Kidney epithelial cell (primary cell): ENCODE measurements around the gene MED14. TPM values are rescaled to one million over a fixed set of nuclear protein-coding genes. Genes with fewer than 3 reads are reported as not detected.
"Not testable (repeated sequence)": the region's sequence is repeated elsewhere in the genome, so short reads cannot be mapped to it uniquely, and the experiment has no call there.

Experiments
- DNase-seq: peaks from one replicate; pipeline ENCODE4 v3.0.0-alpha.2; 2010; ENCODE audit warnings: low read depth
- H3K27me3 ChIP-seq: 2 replicates; pipeline ENCODE4 v1.6.0; 2011; ENCODE audit warnings: low read length; ENCODE audit not compliant: control insufficient read depth, insufficient read depth
- H3K36me3 ChIP-seq: 2 replicates; pipeline ENCODE4 v1.5.1; 2011; ENCODE audit warnings: low read length; ENCODE audit not compliant: control insufficient read depth, insufficient read depth
- H3K4me3 ChIP-seq: 2 replicates; pipeline ENCODE4 v1.5.1; 2011; ENCODE audit warnings: low read depth, mild to moderate bottlenecking, control low read depth, low read length
- total RNA-seq: library from RNA; depleted of rRNA; stranded (reverse); fragments of >200 nt; gene quantifications from 2 replicates; pipeline ENCODE4 v1.2.3, GENCODE V29; 2015
- TF ChIP-seq, protein P1 (sequence below): IDR thresholded peaks from 2 replicates; pipeline ENCODE4 v1.5.1; 2011; ENCODE audit warnings: mild to moderate bottlenecking, moderate library complexity, low read length, control low read depth, inconsistent platforms; ENCODE audit not compliant: insufficient read depth, poor library complexity, severe bottlenecking

Gene MED14
- total RNA-seq, 1 donor from 2014 or later = 22.1 TPM

DNA sequence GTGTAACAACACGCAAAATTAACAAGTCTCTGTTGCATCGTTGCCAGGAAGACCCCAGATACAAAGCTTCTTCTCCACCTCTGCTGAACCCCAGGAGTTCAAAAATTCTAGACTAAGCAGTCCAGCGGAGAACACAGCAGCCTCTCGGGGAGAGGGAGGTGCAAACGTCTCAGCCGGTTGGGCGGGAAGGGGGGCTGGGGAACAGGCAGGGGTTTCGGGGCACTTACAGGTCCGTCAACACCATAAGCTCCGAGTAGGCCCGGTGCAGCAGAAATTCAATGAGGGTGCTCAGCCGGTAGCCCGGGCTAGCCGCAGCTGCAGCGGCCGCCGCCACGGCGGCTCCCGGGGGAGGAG lies 394 bp downstream of the MED14 start:
- TF ChIP-seq, protein P1, sequence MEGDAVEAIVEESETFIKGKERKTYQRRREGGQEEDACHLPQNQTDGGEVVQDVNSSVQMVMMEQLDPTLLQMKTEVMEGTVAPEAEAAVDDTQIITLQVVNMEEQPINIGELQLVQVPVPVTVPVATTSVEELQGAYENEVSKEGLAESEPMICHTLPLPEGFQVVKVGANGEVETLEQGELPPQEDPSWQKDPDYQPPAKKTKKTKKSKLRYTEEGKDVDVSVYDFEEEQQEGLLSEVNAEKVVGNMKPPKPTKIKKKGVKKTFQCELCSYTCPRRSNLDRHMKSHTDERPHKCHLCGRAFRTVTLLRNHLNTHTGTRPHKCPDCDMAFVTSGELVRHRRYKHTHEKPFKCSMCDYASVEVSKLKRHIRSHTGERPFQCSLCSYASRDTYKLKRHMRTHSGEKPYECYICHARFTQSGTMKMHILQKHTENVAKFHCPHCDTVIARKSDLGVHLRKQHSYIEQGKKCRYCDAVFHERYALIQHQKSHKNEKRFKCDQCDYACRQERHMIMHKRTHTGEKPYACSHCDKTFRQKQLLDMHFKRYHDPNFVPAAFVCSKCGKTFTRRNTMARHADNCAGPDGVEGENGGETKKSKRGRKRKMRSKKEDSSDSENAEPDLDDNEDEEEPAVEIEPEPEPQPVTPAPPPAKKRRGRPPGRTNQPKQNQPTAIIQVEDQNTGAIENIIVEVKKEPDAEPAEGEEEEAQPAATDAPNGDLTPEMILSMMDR = no peak
- peak overlapping the region; percentile 78 for H3K4me3 ChIP-seq
- DNase-seq = no peak
- no peaks in the 10 kb centered on the region for H3K27me3 ChIP-seq
- no peaks in the 10 kb centered on the region for H3K36me3 ChIP-seq

DNA sequence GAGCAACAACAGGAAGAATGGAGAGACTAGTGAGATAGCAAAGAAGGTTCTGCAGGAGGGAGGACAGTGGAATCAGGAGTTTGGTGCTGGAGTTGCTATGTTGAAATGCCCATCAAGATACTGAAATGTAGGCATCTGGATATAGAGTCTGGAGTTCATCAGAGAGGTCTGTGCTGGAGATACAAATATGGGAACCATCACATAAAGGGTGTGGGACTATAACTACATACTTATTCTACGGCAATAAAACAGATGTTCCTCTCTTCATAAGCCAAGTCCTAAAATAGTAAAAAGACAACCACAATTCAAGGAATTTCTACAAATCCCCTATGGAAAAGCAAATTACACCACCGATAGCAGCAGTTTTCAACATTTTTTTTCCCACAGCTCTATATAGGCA lies 1.6 kb downstream of the MED14 start:
- Histone ChIP-seq H3K4me3 (no peak overlapping the region), H3K27me3 (no peaks in the 10 kb centered on the region), H3K36me3 (no peaks in the 10 kb centered on the region)
- no peak for DNase-seq
- TF ChIP-seq, protein P1 = no peak

DNA sequence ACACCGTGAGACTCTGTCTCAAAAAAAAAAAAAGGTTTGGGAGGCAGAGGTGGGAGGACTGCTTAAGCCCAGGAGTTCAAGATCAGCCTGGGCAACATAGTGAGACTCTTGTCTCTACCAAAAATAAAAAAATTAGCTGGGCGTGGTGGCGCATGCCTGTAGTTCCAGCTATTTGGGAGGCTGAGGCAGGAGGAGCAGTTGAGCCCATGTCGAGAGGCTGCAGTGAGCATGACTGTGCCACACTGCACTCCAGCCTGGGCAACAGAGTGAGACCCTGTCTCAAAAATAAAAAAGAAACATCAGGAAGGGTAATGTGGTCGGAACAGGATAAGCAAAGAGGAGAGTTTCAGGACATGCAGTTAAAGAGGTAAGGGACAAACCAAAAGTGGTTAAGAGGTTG lies 2.8 kb downstream of the MED14 start:
- not testable (repeated sequence) for H3K27me3 ChIP-seq, H3K36me3 ChIP-seq, H3K4me3 ChIP-seq, DNase-seq

DNA sequence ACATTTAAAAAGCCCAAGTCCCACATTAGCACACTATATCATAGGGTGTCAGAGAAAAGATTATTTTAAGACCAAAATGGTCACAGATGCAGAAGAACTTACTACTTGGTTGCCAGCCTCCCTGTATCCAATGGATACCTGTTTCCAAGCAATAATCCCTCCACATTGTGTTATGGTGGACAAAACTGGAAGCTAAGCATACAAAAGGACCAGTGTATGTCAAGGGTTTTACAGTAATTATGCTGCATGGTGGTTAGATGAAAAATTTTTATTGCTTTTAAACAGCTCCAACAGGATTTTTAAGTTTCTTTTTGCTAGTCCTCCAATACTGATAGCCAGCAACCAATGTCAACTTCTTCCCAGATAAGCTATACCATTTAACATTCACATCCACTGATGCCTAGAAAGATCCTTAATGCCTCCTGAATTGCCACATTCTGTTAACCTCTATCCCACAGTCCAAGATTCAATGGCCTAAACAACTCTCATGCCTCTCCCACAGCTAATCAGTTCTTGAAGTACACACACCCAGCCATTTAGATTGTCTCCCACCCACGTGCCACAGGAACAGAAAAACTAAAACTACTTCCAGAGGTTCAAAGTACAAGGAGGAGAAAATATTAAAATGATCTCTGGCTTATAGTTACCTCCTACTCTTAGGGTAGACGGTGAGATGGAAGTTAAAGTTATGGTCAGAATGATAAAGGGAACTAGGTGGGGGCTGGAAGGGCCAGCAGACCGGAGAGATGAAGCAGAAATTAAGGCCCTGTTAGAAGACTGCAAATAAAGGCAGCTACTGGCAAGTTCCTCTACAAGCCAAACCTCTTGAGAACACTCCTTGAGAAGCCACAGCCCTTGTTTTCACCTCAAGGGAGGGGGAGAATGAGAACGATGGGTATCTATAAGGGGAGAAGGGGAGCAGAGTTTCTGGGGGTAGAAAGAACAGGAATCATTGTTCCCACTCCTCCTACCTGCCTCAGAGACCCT lies 5.5 kb downstream of the MED14 start:
- Histone ChIP-seq H3K36me3 (no peaks in the 10 kb centered on the region), H3K4me3 (no peak overlapping the region), H3K27me3 (no peaks in the 10 kb centered on the region)
- DNase-seq = no peak
- TF ChIP-seq, protein P1 = no peak

DNA sequence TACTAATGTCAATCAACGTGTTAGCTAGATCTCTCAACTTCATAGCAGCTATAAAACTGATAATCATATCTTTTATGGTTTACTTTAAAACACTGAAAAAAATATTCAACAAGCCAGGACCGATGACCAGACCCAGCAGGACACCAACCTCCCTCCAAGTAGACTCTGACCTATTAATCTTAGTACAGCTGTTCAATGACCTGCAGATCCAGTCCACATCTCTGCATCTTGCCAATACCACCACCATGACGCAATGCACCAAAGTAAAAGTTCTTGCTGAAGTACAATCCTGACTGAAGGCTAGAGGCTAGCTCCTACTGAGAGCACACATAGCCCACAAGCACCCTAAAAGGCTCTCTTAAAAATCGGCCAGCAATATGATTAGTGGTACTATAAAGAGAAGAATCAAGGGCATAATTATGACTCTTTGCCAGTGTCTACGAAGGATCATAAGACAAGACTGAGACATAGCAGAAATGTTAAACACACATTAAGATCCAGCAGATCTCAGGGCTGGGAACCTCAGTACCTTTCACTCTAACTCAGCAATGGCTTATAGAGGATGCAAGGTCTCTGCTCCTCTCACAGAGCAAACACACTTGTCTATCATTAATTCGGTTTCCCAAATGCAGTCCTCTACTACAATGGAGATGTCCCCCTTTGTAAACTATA lies 7.6 kb downstream of the MED14 start:
- H3K4me3 ChIP-seq = no peak overlapping the region
- DNase-seq = no peak
- TF ChIP-seq, protein P1 = no peak

DNA sequence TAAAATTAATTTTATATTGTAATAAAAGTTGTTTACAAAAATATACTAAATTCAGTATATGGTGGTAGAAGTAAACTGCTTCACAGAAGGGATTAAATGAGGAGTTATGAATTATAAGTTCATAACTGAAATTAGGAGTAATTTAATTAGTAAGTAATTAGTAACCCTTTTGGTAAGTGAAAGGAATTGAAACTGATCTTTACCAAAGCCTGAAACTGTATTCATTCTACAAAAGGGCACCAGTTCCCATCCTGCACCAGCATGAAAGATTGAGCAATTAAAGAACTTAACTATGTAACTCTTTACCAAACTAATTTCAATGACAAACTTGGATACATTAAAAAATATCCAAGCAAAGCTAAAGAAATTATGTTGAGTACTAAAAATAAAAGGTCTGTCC lies 8.2 kb downstream of the MED14 start:
- TF ChIP-seq, protein P1 = no peak
- DNase-seq = no peak

More for the DNA sequence above, 7.6 kb downstream of the MED14 start:
- Histone ChIP-seq H3K36me3 (no peaks in the 10 kb centered on the region), H3K27me3 (no peaks in the 10 kb centered on the region)

More for the DNA sequence above, 8.2 kb downstream of the MED14 start:
- Histone ChIP-seq H3K27me3 (no peaks in the 10 kb centered on the region), H3K4me3 (no peak overlapping the region), H3K36me3 (no peaks in the 10 kb centered on the region)
